ENCODE data around the gene TRIM15.

DNA sequence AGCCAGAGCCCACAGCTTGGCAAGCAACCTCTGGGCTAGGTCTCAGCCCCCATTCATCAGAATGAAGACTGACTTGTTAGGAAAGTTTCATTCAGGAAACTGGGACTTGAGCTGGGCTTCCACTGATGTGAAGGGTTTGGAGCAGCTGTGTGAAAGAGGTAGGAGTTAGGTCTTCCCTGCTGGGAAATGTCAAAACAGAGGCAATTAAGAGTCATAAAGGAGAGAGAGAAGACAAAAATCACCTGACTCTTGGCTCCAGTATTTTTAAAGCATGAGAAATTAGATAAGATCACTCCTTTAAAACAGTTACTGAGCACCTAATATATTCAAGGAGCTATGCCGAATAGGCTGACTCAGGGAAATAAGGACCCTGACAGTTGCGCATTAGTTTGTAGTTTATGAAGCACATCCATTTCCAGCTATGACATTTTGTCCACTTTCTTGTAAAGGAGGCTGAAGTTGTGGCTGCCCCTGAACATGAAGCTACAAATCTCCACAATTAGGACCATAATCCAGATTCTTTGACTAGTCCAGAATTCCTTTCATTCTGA, 31.3 kb upstream of the TRIM15 start:
- TF ChIP-seq POLR2AphosphoS5 (IDR thresholded peaks at IDR 0.05; ENCODE audit: low read depth, low read length) = no peak
- no peak for TF ChIP-seq POLR2A (IDR thresholded peaks at IDR 0.05; ENCODE audit: low read depth, low read length)

All from GM12892 (cell line).